ENCODE measurements around the gene RRBP1. TPM values are rescaled to one million over a fixed set of nuclear protein-coding genes. Genes with fewer than 3 reads are reported as not detected.

The RRBP1 gene
- total RNA-seq, 1 experiment from 2014 or later, result 106 TPM

DNA sequence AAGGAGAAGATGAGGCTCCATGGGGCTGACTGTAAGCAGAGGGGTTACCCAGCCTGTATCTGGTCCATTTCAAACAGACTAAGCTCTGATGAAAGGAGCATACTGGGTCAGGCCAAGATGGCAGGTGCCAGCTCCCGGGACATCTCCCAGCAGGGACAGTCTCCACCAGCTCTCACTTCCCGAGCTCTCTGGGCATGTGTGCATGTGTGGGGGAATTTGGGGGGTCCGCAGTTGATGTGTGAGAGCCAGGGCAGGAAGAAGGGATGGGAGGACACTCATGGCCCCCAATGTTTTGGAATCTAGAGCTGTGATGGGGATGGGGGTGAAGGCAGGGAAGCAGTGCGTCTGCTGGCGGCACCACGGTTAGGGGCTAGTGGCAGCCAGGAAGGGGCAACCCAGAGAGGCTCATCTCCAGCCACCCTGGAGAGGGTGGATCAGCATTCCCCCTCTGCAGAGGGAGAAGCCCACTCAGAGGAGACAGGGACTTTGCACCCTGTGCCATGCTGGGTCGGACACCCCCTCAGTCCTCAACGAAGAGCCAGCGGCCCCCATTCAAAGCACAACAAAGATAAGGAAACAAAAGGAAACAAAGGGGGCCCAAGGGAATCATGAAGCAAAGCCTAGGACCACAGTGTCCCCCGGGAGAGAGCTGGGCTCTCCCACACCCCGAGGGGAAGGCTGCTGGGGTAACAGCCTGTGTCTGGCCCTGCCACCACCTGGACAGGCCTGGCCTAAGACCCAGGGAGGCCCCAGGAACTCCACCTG lies 59.8 kb downstream of the RRBP1 start:
- DNase-seq (ENCODE audit: low read depth), result no peak

DNA sequence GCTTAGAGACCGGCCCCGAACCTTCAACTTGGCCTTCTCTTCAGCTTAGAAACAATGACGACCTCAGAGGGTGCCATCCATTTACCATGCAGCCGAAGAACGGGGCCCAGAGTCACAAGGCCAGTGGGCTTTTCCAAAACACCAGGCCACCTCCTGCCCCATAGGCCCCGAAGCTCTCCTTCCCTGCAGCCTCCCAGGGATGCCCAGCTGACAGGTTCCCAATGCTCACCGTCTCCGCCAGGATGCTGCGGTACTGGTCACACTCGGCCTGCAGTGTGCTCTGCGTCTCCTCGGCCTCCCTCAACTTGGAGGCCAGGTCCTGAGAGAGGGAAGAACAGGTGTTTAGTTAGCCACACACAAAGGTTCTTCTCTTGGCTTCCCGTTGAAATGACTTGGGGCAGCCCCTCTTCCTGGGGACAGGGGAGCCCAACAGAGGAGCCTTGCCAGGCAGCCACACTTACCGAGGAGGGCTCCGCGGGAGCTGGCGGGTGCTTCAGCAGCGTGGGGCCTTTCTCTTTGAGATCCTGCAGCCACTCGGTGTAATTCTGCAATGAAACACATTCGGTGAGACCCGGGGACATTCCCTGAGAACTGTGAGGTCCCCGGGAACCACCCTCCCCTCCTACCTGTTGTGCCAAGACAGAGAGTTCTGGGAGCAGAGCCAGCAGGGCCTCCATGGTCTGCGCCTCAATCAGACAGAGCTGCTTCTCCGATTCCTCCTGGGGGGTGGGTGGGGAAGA lies 60.6 kb downstream of the RRBP1 start:
- DNase-seq (ENCODE audit: low read depth), result no peak

DNA sequence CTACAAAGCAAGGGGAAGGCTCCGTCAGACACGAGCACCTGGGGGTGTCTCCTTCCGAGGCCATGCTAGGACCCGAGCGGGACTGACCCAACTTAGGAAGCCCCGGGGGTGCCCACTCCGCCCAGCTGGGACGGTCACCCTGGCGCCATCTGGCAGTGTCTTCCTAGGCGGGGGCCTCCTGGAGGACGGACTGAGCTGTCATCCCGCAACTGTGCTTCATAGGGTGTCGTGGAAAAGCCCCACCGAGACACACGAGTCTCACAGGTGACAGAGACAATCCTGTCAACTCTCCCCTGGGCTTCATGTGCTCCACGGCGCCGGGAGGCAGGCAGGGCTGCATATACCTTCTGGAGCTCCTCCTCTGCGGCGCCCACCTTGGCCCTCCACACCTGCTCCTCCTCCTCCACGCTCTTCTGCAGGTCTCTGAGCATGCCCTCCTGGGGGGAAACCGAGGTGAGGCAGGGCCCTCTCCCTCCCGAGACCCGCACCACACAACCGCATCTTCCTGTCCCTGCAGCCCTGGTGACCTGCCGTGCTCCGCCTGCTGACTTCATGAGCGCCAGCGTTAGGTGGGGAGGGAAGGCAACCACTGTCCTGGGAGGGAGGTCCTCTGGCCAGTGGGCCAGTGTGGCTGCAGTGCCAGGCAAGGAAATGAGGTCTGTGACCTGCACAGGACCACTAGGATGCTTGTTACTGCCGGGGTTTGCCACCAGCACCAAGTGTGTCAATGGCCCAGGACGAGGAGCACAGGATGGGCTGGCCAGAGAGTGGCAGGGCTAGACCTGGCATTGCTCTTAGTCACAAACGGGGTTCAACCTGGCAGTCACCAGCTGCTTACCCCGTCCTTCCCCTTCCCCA lies 61.4 kb downstream of the RRBP1 start:
- no peak for DNase-seq (ENCODE audit: low read depth)

DNA sequence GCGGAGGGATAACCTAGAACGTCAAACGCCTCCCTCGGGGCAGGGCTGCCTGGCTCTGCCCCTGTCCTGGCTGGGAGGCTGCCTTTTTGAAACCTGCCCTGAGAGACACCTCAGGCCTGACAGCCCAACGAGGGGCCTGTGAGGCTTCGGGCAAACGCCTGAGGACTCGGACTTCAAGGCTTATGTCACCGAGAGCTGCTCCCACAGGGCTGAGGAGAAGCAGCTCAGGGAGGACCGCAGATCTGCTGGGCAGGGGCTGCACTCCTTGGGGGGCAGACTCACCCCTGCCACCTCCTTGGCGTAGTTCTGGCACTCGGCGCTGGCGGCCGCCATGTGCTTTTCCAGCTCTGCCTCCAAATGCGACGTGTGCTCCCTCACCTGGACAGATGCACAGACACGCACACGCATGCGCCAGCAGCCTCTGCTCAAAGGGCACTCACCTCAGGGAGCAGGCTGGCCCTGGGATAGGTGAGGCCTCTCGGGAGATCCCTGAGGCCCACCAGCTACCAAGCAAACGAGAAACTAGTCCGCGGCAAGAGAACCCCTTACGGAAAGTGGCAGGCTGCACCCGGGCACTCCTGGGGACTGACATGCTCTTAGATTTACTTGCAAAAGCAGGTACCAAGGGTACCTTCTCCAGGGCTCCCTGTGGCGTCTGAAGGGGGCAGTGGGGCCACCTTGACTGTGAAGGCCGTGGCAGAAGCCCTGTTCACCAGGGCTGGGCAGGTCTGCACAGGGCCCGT lies 62.5 kb downstream of the RRBP1 start:
- DNase-seq (ENCODE audit: low read depth), result no peak

DNA sequence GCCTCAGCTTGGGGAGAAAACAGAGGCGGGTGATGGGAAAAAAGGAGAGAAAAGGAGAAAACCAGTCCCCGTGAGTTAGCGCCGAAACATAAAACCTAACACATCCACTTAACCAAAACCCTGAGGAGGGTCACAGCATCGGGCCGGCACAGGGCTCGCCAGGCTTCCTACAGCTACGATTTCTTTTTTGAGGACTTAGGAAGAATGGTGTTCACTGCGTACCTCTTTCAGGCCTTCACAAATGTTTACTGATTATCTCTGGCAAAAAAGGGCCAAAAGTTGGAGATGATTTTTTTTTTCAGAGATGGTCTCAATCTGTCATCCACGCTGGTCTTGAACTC lies 63.4 kb downstream of the RRBP1 start:
- DNase-seq (ENCODE audit: low read depth), result no peak

DNA sequence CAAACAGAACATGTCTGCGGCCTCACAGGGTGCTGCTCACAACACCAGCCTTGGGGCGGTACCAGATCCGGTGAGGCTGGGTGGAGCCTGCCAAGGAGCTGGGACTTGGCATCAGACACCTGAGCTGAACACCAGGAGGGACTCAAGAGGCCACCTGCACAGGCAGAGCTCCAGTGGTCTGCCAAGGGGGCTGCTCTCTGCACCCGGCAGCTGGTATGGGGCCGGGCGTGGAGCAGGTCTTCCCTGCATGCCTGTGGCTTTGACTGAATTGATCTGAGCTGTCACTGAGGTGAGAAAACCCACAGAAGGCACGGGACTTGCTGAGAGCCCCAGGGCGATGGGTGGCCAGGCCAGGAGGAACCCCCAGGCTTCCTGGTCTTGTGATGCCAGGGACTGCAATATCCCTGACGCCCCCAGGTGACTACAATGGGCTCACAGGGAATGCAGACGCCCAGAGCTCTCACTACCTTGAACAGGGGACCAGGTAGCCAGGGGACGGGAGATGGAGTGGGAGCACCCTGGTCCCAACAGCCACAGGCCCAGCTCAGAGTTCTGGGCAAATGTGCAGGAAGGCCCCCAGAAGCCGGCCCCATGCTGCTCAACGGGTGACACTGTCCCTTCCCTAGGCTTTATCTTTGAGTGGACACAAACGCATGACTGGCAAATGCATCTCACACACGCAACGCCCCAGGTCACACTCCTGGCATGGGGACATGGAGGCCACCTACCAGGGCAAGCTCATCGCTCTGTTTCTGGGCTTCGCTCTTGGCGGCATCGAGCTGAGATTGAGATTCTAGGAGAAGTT lies 64.0 kb downstream of the RRBP1 start:
- no peak for DNase-seq (ENCODE audit: low read depth)

DNA sequence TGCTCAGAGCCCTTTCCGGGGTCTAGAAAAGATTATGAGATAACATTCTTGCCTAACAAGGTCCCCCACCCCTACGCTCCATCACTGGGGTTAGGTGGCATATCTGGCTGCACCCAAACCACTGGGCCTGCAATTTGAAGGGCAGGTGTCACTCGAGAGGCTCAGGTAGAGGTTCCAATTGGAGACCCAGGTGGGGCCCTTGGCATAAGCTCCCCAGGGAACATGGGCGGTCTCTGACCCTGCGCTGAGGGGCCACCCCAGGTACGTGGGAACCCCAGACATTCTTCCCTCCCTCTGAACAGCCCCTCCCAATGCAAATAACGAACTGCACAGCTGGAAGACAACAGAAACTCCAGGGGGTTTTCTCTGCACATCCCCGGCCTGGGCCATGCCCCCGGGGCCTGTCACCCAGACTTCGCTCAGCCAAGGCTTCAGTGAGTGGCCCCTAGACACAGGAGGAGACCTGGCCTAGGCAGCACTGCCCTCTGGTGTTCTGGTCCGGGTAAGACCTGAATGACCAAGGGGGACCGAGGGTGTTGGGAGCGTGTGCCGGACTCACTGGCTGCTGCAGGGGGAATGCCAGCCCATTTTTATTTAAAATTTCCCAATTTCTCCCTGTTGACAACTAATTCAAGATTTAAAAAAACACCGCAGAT lies 64.7 kb downstream of the RRBP1 start:
- peak; percentile 36 for DNase-seq (ENCODE audit: low read depth)

DNA sequence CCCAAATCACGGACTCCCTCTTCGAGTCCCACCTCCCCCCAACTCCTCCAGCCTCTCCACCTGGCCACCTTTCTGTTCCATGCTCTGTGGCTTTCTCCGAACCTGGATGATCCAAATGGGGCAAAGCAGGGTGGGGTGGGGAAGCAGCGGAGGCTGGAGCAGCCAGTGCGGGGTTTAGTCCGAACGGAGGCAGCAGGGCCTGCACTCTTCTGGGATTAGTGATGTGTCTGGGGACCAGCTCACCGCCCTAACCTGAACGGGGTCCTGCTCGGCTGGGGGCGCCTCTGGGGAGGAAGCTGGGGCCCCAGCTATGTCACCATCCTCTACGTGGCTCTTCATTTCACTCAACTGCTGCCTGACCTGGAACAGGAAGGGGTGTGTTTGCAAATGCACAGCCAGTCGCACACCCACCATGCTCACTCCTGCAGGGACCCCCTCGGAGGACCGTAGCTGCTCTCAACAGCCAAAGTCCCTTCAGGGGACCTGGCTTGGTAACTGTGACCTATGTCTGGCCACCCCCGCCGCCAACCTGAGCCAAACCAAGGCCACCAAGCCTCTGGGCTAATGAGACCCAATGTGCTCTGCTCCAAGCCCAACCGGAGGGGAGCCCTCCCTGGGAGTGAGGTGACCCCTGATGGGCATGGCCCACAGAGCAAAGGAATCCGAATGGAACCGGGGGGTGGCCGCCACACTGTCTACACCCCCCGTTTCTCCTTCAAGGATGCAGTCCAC lies 65.4 kb downstream of the RRBP1 start:
- no peak for DNase-seq (ENCODE audit: low read depth)

DNA sequence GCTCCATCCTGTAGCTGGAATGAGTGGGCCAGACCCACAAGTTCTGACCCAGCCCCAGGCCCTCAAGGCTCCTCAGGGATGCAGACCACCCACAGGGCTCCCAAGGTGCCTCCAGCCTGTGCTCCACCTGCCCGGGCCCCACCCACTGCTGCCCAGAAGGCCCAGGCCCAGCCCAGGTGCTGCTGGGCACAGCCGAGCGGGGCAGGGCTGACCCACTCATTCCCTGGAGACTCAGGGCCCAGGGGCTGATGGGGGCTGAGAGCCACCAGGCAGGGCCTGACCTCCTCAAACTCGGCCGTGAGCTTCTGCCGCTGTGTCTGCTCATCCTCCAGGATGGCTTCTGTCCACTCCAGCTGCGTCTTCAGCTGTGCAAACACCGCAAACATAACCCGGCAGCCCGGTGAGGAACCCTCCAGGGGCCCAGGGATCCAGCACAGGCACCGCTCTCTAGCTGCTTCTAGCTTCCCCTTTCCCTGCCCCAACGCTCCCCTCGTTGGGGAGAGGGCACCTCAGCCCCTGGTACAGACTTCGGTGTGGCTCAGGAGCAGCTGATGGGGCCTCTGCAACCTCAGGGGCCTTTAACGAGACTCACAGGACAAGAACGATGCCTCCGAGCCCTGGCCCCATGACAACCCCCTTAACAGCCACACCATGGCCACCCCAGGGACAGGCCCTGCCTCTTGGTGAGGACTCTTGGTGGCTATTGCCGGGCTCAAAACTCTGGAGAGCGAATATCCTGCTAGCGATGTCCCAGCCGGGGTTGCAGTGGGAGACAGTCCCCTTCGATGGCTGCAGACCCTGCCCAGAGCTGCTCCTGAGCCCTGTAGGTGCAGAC lies 66.2 kb downstream of the RRBP1 start:
- no peak for DNase-seq (ENCODE audit: low read depth)

DNA sequence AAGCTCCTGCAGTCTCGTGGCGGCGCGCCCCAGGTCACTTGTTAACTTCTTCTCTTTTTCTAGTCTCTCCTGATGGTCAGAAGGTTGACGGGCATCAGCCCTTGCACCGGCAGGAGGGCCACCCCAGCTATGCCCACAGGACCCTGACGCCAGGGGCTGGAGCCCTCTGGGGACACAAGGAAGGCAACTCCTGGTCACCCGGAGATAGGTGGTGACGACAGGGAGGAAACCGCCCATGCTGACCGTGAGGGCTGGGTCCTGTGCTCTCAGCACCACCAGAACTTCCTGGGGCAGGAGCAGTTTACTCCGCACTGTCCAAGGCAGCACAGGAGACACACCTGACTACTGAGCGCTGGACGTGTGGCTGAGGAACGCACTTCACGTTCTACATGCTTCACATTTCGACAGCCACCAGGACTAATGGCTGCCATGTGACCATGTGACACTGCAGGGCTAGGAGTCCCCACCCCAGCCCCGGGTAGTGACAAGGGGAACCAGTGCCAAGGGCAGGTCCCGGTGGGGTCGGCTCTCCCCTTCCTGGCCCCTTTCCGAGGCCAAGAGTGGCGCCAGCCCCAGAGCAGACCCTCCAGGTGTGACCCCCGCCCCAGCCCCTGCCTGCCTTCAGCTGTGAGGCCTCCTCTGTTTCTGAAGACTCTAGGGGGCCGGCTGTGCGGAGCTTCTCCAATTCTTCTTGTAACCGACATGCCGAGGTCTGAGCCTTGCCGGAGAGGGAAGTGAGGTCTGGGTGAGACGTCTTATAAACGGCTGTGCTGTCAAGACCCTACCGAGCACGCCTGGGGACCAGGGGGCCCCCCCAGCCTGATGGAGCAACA lies 67.0 kb downstream of the RRBP1 start:
- DNase-seq (ENCODE audit: low read depth), result no peak

DNA sequence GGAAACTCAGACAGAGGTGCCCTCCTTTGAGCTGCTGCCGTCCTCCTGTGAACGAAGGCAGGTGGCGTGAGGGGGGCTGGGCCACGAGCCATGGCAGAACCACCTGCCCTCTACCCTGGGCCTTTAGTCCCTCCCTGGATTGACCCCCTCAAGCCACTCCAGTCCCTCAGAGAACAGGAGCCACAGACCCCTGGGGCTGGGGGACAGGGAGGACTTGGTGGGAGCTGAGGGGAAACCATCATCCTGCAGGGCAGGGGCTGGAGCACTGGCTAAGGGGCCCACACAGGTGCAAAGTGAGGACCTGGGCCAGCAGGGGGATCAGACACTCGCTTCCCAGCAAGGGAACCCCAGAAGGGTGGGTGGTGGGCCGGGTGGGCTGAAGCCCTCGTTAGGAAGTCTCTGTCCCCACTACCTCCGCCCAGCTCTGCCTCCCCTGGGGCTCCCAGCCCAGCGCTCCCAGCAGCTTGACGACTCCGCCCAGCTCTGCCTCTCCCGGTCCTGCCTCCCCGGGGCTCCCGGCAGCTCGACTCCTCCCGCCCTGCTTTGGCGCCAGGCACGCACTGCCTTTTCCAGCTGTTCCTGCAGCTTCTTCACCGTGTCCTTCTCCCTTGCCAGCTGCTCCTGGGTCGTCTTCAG lies 67.7 kb downstream of the RRBP1 start:
- no peak for DNase-seq (ENCODE audit: low read depth)

DNA sequence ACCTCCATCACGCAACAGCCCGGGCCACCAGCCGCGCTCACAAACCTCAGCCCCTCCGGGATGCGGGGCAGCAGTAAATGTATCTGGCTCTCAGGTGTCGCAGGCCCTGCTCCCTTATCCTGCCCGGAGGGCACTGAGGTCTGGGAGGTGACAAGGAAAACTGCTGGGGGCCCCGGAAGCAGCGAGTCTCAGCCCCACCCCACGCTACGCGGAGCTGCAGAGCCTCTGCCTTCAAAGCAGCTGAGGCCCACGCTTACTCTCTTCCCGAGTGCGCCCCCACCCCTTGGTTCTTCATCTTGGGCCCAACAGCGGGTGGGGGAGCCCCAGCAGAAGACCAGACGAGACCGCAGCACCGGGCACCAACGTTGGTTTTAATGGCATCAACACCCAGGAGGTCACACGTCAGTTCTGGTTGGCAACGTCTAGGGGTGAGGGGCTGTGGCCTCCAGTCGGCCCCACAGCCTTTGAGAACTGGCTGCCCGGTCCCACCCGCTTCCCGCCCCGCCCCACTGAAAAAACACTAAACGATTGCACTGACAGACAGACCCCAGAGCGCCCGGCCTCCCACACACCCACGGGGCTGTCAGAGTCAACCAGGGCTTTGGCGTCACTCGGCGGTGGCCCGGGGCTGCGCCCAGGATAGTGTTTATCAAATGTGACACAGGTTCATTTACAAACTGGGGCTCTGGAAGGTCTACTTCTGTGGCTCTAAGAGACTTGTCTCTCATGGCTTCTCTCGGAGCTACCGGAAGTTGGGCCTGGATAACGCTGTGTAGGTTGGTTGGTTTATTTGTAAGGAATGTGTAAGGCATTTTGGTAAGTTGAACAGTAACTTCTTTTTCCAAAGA lies 68.5 kb downstream of the RRBP1 start:
- DNase-seq (ENCODE audit: low read depth), result no peak

DNA sequence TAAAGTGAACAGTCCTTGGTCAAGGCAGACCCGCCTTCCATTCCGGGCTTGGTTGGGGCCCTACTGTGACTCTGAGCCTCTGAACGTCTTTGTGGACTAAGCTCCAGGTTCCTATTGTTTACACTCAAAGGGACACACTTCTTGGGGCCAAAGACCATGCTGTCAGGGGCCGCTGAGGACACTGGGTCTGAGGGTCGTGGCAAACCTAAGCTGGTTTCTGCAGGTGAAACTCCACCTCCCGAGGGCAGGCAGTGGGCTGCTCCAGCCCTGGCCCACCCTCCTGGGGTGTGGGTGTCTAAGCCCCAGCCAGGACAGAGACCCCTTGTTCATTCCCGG lies 69.1 kb downstream of the RRBP1 start:
- DNase-seq (ENCODE audit: low read depth), result no peak

DNA sequence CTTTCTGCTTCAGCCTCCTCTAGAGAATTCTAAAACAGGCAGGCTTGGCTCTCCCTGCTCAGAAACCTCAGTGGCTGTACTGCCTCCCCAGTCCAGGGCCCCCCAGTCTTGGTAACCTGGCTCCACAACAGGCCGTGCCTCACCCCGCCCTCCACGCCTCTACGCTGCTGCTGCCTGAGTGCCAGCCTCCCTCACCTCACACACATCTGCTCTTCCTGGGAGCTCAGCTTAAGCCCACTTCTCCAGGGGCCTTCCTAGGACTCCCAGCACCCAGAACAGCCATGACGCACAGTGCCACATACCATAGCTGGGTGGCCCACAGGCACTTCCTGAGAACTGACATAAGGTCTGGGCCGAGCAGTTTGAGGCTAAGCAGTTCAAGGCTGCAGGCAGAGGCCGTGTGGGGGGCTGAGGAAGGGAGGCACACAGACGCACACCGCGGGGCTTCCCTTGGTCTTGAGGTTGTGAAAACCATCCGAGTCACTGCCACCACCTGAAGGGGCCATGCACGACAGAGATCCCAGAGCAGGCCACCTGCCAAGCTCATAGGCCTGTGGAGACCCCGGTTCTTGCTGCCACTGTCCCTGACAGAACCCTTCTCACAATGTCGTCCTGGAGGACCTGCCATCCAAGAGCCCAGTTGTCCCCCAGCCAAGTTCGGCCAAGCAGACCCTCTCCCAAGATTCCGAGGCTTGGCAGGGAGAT lies 69.6 kb downstream of the RRBP1 start:
- no peak for DNase-seq (ENCODE audit: low read depth)

DNA sequence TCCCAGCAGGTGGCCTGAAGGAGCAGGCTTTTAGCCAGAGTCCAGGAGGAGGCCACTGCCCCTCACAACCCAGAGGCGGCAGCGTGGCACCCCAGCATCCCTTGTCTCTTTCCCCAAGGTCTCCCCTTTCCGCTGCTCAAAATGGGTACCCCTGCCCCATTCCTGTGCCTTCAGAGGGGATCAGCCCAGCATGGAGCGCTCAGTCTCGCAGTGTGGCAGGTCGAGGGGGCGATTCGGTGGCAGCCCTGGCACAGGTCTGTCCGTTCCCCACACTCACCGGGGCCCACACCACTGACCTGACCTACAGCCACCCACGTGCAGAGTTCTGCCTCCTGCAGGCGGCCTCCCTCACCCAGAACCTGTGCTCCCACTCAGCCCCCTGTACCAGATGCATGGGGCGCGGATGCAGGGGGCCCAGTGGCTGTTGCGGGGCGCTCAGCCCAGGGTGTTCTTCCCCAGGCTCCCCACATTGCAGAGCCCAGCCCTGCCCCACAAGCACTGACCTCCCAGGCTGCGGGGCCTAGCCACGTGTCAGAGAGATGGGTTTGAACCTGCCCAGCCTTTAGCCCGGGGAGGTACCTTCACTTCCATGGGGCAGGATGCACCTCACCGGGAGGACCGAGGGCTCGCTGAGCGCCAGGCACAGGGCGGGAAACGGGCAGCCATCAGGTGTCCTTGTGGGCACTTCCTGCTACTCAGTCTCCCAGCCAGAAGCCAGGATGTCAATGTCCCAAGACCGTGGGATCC lies 70.3 kb downstream of the RRBP1 start:
- DNase-seq (ENCODE audit: low read depth), result no peak
